Eye (tissue), 1 donor: ENCODE results near the gene MUCL3.
"Not testable (repeated sequence)": the region's sequence is repeated elsewhere in the genome, so short reads cannot be mapped to it uniquely, and the experiment has no call there.

Experiments
- DNase-seq: peaks from one replicate; pipeline ENCODE4 v3.0.0-alpha.2; 2015

Gene MUCL3

GRCh38 chr6:30988209-30988825 is 47.5 kb downstream of the MUCL3 start:
- DNase-seq: no peak

DNA sequence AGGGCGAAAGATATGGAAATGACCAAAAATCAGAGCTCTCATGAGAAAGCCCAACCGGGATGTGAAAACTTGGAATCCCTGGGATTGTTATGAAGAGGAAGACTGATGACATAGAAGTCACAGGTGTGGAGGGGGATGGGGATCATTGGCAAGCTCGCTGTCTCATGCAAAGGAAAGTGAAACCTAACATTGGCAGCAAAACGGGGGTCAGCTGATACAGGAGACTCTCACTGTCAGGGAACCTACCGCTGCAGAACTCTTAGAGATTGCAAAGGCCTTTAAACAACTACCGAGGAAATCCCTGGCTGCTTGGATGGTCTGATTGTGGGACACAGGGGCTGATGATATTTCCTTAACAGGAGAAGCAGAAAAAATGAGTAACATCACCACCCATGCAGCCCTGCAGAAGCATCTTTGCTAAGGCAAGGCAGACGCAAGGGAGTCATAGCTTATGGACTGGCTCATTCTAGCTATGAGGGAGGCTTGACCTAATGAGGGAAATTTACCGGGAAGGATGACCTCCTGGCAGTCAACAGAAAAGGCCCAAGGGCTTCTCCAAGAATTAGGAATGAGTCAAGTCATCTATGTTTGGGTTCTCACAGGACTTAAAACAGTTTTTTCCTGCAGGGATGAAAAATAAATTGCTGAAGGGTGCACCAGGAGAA is 49.8 kb downstream of the MUCL3 start:
- DNase-seq: no peak

DNA sequence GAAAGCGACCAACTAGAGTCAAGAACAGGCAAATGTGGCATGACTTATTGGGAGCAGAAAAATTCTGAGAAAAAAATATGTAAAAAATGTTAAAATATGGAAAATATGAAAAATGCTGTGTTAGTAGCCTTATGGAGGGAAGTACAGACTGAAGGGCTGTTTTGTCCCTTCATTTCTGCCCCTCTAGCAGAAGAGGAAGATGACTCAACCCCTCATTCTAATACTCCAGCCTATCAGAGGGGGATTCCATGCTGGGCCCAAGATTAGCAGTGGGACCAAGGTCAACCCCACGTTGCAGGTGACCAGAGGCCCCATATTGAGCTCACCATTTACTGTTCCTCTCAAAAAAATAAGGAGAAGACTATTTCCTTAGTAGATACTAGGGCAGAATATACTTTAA is 51.1 kb downstream of the MUCL3 start:
- DNase-seq: no peak

DNA sequence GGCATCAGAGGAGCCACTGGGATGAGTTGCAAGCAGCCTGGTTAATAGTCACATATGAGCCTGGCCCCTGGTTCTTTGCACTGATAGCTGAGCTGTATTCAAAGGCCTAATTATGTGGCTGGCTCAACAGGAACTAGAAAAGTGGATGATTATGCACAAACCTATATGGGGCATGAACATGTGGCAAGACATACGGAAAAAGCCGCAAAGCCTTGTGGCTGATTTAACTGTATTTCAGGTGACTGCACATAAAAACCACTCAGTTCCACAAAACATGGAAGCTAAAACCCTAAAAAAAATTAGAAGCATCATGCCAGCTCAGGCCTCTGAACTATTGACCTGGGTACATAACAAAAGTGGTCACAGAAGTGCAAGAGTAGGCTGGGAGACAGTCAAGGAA is 56.5 kb downstream of the MUCL3 start:
- no peak for DNase-seq

DNA sequence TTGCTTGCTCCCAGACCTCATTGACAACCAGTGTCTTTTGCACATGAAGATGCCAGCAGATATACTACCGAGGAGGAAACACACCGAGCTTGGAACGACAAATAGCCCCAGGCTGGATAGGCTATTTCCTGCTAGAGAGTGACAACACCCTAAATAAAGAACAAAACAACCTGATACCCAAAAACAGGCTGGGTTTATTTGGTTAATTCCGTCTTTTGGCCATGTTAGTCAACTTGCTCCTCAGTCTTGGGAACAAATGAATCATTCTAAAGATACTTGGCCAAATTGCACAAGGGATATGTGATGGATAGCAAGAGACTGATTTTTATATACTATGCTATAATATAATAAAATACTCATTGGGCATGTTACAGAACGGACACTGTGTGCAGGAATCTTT is 58.0 kb downstream of the MUCL3 start:
- DNase-seq: no peak

DNA sequence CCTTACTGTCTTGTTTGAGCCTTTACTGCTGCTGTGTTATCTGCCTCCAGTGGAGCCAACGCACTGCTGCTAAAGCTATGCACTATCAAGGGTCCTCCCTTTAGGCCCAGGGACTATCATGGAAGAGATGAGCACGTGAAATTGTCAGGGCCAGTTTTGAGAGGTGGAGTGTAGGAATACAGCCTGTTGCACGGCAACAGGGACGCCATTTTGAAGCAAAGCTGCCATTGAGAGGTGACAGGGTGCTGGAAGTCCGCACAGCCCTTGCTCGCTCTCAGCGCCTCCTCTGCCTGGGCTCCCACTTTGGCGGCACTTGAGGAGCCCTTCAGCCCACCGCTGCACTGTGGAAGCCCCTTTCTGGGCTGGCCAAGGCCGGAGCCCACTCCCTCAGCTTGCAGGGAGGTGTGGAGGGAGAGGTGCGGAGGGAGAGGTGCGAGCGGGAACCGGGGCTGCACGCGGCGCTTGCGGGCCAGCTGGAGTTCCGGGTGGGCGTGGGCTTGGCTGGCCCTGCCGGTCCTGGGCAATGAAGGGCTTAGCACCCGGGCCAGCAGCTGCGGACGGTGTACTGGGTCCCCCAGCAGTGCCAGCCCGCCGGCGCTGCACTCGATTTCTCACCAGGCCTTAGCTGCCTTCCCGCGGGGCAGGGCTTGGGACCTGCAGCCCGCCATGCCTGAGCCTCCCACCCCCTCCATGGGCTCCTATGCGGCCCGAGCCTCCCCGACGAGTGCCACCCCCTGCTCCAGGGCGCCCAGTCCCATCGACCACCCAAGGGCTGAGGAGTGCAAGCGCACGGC is 59.5 kb downstream of the MUCL3 start:
- not testable (repeated sequence) for DNase-seq

DNA sequence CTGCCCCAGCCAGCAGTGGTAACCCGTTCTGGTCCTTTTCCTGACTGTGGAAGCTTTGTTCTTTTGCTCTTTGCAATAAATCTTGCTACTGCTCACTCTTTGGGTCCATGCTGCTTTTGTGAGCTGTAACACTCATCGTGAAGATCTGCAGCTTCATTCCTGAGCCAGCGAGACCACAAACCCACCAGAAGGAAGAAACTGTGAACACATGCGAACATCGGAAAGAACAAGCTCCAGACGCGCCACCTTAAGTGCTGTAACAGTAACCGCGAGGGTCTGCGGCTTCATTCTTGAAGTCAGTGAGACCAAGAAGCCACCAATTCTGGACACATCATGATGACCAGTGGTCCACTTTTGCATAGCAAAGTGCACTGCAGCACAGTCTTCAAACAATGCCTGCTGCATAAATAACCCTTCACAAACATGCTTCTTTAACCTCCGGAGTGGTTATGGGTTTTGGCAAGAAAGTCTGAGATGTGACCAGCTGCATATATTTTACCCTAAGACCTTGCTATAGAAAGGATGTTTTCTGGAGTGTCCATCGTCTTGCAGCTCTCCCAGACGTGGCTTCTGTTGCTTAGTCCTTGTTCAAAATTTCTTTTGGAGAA is 60.6 kb downstream of the MUCL3 start:
- no peak for DNase-seq

DNA sequence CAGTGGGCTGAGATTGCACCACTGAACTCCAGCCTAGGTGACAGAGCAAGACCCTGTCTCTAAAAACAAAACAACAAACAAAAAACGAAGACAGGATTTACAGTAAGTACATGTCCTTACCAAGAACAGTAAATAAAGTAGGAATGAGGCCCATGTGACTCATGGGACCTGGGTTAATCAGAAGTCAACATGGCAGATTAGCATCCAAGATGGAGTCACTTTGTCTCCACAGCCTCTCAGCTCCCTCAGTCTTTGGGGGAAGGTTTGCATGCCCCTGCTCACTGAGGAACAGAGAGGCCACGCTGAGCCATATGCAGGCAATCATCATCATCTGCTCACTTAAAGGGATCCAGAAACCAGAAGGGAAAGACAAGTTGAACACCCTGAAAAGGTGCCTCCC is 61.7 kb downstream of the MUCL3 start:
- DNase-seq: no peak
